ENCODE measurements around the gene FLVCR1.

GRCh38 chr1:212944229-212944901 is 86.3 kb downstream of the FLVCR1 start:
- TF ChIP-seq CTCF (conservative IDR thresholded peaks at IDR 0.05; ENCODE audit: low read depth, low read length) (no peak), EZH2 (IDR thresholded peaks at IDR 0.05; ENCODE audit: borderline replicate concordance, low read depth, low read length, poor library complexity, severe bottlenecking) (no peak)

Measured in A673 (cell line).